K562 (cell line): ENCODE results near the gene EIF3M. TPM values are rescaled to one million over a fixed set of nuclear protein-coding genes. Genes with fewer than 3 reads are reported as not detected.

ENCODE experiments used
- FOXJ2 ChIP-seq: fragments of 200-800 bp; sonication (Bioruptor generic); IDR thresholded peaks from 2 replicates; pipeline ENCODE4 v1.6.1; 2016; ENCODE audit warnings: missing genetic modification characterization, missing compliant biosample characterization
- FOXJ3 ChIP-seq: sonication (generic); formaldehyde crosslinking; IDR thresholded peaks from 2 replicates; pipeline ENCODE4 v1.4.0; 2020; ENCODE audit warnings: mild to moderate bottlenecking, missing genetic modification reagents
- LARP7 ChIP-seq: fragments of 450-650 bp; IDR thresholded peaks from 2 replicates; pipeline ENCODE4 v1.6.1; 2016
- NCOA4 ChIP-seq: fragments of 450-650 bp; IDR thresholded peaks from 2 replicates; pipeline ENCODE4 v1.6.1; 2018; ENCODE audit warnings: mild to moderate bottlenecking; ENCODE audit not compliant: partially characterized antibody
- NEUROD1 ChIP-seq: fragments of 150-350 bp; IDR thresholded peaks from 2 replicates; pipeline ENCODE4 v1.6.1; 2014; ENCODE audit warnings: borderline replicate concordance, low read length, low read depth; ENCODE audit not compliant: partially characterized antibody
- OTX1 ChIP-seq: fragments of 450-650 bp; formaldehyde crosslinking; IDR thresholded peaks from 2 replicates; pipeline ENCODE4 v1.4.0; 2022; ENCODE audit warnings: mild to moderate bottlenecking
- RBBP5 ChIP-seq: fragments of 200-600 bp; sonication (generic); IDR thresholded peaks from 2 replicates; pipeline ENCODE4 v1.6.1; 2012; ENCODE audit warnings: borderline replicate concordance, mild to moderate bottlenecking, low read length, control low read depth, inconsistent platforms; ENCODE audit not compliant: insufficient read depth, poor library complexity, severe bottlenecking
- RBM39 ChIP-seq: fragments of 200-400 bp; formaldehyde crosslinking; optimal IDR thresholded peaks from 2 replicates; pipeline ENCODE3; 2018; ENCODE audit warnings: low read depth, low read length
- RCOR1 ChIP-seq, 2 experiments: IDR thresholded peaks; 2 replicates each; pipeline ENCODE4 v1.6.1; 2012; ENCODE audit warnings: low read depth in 2 of 2, low read length in 2 of 2, borderline replicate concordance in 1 of 2, improper control_type of control experiment in 1 of 2
- SMAD4 ChIP-seq: fragments of 250-450 bp; sonication (Bioruptor Pico); conservative IDR thresholded peaks from 2 replicates; pipeline ENCODE4 v1.8.0; 2021; ENCODE audit warnings: inconsistent platforms, mild to moderate bottlenecking, moderate library complexity
- SMC3 ChIP-seq: conservative IDR thresholded peaks from 2 replicates; pipeline ENCODE4 v1.6.1; 2011; ENCODE audit warnings: low read depth, low read length, improper control_type of control experiment; ENCODE audit not compliant: insufficient read depth
- ZC3H11A ChIP-seq: IDR thresholded peaks from 2 replicates; pipeline ENCODE4 v1.6.1; 2012; ENCODE audit warnings: low read depth, low read length, improper control_type of control experiment
- ZKSCAN8 ChIP-seq: fragments of 200-800 bp; sonication (Bioruptor generic); IDR thresholded peaks from 2 replicates; pipeline ENCODE4 v1.6.1; 2016; ENCODE audit warnings: missing genetic modification characterization, missing compliant biosample characterization
- ZNF561 ChIP-seq: fragments of 450-650 bp; formaldehyde crosslinking; conservative IDR thresholded peaks from 2 replicates; pipeline ENCODE4 v1.4.0; 2020; ENCODE audit warnings: mild to moderate bottlenecking, moderate library complexity
- ZNF75A ChIP-seq: fragments of 450-650 bp; formaldehyde crosslinking; IDR thresholded peaks from 2 replicates; pipeline ENCODE4 v1.4.0; 2020; ENCODE audit warnings: mild to moderate bottlenecking
- ZNF76 ChIP-seq: fragments of 250-450 bp; sonication (Bioruptor Pico); IDR thresholded peaks from 2 replicates; pipeline ENCODE4 v1.4.0; 2020; ENCODE audit warnings: mild to moderate bottlenecking, moderate library complexity, borderline replicate concordance
- ZNF778 ChIP-seq: fragments of 450-650 bp; formaldehyde crosslinking; IDR thresholded peaks from 2 replicates; pipeline ENCODE4 v1.4.0; 2020; ENCODE audit warnings: mild to moderate bottlenecking, moderate library complexity
- polyA plus RNA-seq, 8 experiments: library from polyadenylated mRNA; depleted of rRNA in 4 of 8; stranded (reverse) in 5 of 8; unstranded in 3 of 8; fragments of >200 nt; fragmentation: Nextera tagmentation in 2 of 8; fragmentation: Illumina TruSeq in 1 of 8; extraction: Ambion mirVana in 2 of 8; extraction: Trizol in 1 of 8; gene quantifications; 2 replicates each; pipeline versions ENCODE4 v1.2.1 to v1.2.3, GENCODE V29; 2011 to 2014; ENCODE audit warnings: inconsistent platforms in 1 of 8, missing spikeins in 1 of 8
- total RNA-seq, 7 experiments: library from RNA; depleted of rRNA in 6 of 7; stranded (reverse); fragments of >200 nt in 6 of 7; fragmentation: Illumina TruSeq in 2 of 7; extraction: Trizol in 2 of 7; gene quantifications; 2 replicates each; pipeline versions ENCODE4 v1.2.1 to v1.2.3, GENCODE V29; 2011 to 2021; ENCODE audit warnings: low replicate concordance in 1 of 7
- TF ChIP-seq, protein P1 (sequence below): fragments of 250-450 bp; sonication (Bioruptor Pico); IDR thresholded peaks from 2 replicates; pipeline ENCODE4 v1.8.0; 2022; ENCODE audit warnings: inconsistent platforms
- TF ChIP-seq, protein P2 (sequence below): sonication (generic); formaldehyde crosslinking; IDR thresholded peaks from 2 replicates; pipeline ENCODE4 v1.8.1; 2022; ENCODE audit warnings: missing genetic modification reagents
- TF ChIP-seq, protein P3 (sequence below): sonication (generic); formaldehyde crosslinking; IDR thresholded peaks from 2 replicates; pipeline ENCODE4 v1.9.0; 2022; ENCODE audit warnings: mild to moderate bottlenecking, missing genetic modification reagents
- TF ChIP-seq, protein P4 (sequence below): sonication (generic); formaldehyde crosslinking; IDR thresholded peaks from 2 replicates; pipeline ENCODE4 v1.8.0; 2022; ENCODE audit warnings: missing genetic modification reagents, mild to moderate bottlenecking, borderline replicate concordance
- TF ChIP-seq, protein P5 (sequence below): fragments of 450-650 bp; IDR thresholded peaks from 2 replicates; pipeline ENCODE4 v1.6.1; 2016; ENCODE audit warnings: mild to moderate bottlenecking

Gene EIF3M
- total and polyA plus RNA-seq, 9 of the 15 experiments (the other 6 are each of a cell fraction or from before 2014, with no cell fraction given), result 602 to 2,015 (median 1,058) TPM

DNA sequence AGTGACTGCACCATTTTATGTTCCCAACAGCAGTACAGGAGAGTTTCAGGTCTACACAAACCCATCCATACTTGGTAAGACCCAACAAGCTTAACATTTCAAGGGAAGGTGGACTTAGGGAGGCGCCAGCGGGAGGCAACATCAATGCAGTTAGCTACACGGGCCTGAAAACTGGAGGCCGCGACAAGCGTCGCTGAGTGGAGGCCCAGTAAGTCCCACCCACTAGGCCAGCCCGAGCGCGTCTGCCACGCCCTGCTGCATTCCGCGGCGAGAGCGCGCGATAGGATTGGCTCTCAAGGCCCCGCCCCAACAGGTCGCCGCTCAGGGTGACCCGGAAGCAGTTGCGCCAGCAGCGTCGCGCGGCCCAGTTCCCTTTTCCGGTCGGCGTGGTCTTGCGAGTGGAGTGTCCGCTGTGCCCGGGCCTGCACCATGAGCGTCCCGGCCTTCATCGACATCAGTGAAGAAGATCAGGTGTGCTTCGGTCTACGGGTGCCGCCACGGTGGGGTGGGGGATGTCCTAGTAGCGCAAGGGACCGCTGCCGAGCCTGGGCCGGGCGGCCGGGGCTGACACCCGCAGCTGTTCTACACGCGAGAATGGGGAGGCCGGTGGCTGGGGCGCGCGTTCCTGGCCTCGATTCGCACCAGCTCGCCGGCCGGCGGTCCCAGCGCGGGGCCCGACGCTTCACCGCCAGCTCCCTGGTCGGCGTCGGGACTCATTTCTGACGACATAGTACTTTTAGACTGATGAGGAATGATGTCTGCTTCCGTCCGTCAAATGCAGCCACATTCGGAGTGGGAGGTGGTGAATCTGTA is at the start of gene EIF3M (continued):
- no peak for TF ChIP-seq ZKSCAN8 (CRISPR knock-in tag)
- TF ChIP-seq FOXJ3 (CRISPR knock-in tag), result no peak
- TF ChIP-seq ZNF778 (CRISPR knock-in tag), result no peak
- TF ChIP-seq RBM39, result no peak
- no peak for TF ChIP-seq ZNF75A (CRISPR knock-in tag)
- TF ChIP-seq SMC3, result no peak
- TF ChIP-seq, protein P1, sequence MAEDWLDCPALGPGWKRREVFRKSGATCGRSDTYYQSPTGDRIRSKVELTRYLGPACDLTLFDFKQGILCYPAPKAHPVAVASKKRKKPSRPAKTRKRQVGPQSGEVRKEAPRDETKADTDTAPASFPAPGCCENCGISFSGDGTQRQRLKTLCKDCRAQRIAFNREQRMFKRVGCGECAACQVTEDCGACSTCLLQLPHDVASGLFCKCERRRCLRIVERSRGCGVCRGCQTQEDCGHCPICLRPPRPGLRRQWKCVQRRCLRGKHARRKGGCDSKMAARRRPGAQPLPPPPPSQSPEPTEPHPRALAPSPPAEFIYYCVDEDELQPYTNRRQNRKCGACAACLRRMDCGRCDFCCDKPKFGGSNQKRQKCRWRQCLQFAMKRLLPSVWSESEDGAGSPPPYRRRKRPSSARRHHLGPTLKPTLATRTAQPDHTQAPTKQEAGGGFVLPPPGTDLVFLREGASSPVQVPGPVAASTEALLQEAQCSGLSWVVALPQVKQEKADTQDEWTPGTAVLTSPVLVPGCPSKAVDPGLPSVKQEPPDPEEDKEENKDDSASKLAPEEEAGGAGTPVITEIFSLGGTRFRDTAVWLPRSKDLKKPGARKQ (CRISPR knock-in tag), result no peak
- no peak for TF ChIP-seq FOXJ2 (tag)
- TF ChIP-seq, protein P2, sequence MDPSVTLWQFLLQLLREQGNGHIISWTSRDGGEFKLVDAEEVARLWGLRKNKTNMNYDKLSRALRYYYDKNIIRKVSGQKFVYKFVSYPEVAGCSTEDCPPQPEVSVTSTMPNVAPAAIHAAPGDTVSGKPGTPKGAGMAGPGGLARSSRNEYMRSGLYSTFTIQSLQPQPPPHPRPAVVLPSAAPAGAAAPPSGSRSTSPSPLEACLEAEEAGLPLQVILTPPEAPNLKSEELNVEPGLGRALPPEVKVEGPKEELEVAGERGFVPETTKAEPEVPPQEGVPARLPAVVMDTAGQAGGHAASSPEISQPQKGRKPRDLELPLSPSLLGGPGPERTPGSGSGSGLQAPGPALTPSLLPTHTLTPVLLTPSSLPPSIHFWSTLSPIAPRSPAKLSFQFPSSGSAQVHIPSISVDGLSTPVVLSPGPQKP, result no peak
- TF ChIP-seq, protein P3, sequence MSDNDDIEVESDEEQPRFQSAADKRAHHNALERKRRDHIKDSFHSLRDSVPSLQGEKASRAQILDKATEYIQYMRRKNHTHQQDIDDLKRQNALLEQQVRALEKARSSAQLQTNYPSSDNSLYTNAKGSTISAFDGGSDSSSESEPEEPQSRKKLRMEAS (CRISPR knock-in tag), result peak; percentile 87
- TF ChIP-seq RCOR1 (IDR thresholded peaks at IDR 0.05; ENCODE audit: borderline replicate concordance in 1 of 2, low read depth in 2 of 2, low read length in 2 of 2), result peak in 1 of 2 experiments; percentile 51; a peak in 1 of 4 replicates
- no peak for TF ChIP-seq NEUROD1
- TF ChIP-seq ZC3H11A, result no peak
- TF ChIP-seq LARP7, result no peak
- TF ChIP-seq, protein P4, sequence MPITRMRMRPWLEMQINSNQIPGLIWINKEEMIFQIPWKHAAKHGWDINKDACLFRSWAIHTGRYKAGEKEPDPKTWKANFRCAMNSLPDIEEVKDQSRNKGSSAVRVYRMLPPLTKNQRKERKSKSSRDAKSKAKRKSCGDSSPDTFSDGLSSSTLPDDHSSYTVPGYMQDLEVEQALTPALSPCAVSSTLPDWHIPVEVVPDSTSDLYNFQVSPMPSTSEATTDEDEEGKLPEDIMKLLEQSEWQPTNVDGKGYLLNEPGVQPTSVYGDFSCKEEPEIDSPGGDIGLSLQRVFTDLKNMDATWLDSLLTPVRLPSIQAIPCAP (CRISPR knock-in tag), result no peak
- TF ChIP-seq ZNF76 (CRISPR knock-in tag), result 0 out of 2 replicates have a peak, but pooled peaks have one; percentile 60
- TF ChIP-seq RBBP5, result peak; percentile 96
- no peak for TF ChIP-seq NCOA4
- TF ChIP-seq, protein P5, sequence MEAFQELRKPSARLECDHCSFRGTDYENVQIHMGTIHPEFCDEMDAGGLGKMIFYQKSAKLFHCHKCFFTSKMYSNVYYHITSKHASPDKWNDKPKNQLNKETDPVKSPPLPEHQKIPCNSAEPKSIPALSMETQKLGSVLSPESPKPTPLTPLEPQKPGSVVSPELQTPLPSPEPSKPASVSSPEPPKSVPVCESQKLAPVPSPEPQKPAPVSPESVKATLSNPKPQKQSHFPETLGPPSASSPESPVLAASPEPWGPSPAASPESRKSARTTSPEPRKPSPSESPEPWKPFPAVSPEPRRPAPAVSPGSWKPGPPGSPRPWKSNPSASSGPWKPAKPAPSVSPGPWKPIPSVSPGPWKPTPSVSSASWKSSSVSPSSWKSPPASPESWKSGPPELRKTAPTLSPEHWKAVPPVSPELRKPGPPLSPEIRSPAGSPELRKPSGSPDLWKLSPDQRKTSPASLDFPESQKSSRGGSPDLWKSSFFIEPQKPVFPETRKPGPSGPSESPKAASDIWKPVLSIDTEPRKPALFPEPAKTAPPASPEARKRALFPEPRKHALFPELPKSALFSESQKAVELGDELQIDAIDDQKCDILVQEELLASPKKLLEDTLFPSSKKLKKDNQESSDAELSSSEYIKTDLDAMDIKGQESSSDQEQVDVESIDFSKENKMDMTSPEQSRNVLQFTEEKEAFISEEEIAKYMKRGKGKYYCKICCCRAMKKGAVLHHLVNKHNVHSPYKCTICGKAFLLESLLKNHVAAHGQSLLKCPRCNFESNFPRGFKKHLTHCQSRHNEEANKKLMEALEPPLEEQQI, result peak; percentile 75; the same call in 1 of the 2 replicates
- no peak for TF ChIP-seq SMAD4 (CRISPR knock-in tag)
- no peak for TF ChIP-seq OTX1 (CRISPR knock-in tag)
- no peak for TF ChIP-seq ZNF561 (CRISPR knock-in tag)
